Medulla oblongata (tissue), 1 donor: ENCODE results near the gene ETS2.

Experiments used
- DNase-seq: peaks from one replicate; pipeline ENCODE4 v3.0.0-alpha.2; 2015; ENCODE audit errors: extremely low spot score

The ETS2 gene

GRCh38 chr21:38777531-38777930 lies 28.2 kb upstream of the ETS2 start:
- DNase-seq = no peak

- no peak for DNase-seq
These were observed 24.9 kb upstream of the ETS2 start for GRCh38 chr21:38780879-38781278.

- DNase-seq = no peak
These were observed 21.1 kb upstream of the ETS2 start for GRCh38 chr21:38784458-38785266.

- DNase-seq = no peak
These were observed 20.2 kb upstream of the ETS2 start for GRCh38 chr21:38785483-38785882.

- no peak for DNase-seq
These were observed 18.7 kb upstream of the ETS2 start for GRCh38 chr21:38787016-38787415.

GRCh38 chr21:38787461-38788274 lies 18.1 kb upstream of the ETS2 start:
- no peak for DNase-seq

- no peak for DNase-seq
These were observed 17.3 kb upstream of the ETS2 start for GRCh38 chr21:38788275-38788905.

GRCh38 chr21:38789275-38789674 lies 16.5 kb upstream of the ETS2 start:
- no peak for DNase-seq

GRCh38 chr21:38790059-38790458 lies 15.7 kb upstream of the ETS2 start:
- no peak for DNase-seq

GRCh38 chr21:38790961-38791360 lies 14.8 kb upstream of the ETS2 start:
- DNase-seq = no peak

- DNase-seq = no peak
These were observed 12.9 kb upstream of the ETS2 start for GRCh38 chr21:38792676-38793459.

- no peak for DNase-seq
These were observed 11.6 kb upstream of the ETS2 start for GRCh38 chr21:38793926-38794713.

GRCh38 chr21:38794978-38795377 lies 10.8 kb upstream of the ETS2 start:
- DNase-seq = no peak

- no peak for DNase-seq
These were observed 10.3 kb upstream of the ETS2 start for GRCh38 chr21:38795475-38795874.

- no peak for DNase-seq
These were observed 9.3 kb upstream of the ETS2 start for GRCh38 chr21:38796424-38796823.

GRCh38 chr21:38797470-38797869 lies 8.3 kb upstream of the ETS2 start:
- no peak for DNase-seq

GRCh38 chr21:38798081-38798480 lies 7.6 kb upstream of the ETS2 start:
- DNase-seq = no peak

- DNase-seq = no peak
These were observed 7.2 kb upstream of the ETS2 start for GRCh38 chr21:38798481-38798882.

GRCh38 chr21:38800046-38800758 lies 5.5 kb upstream of the ETS2 start:
- no peak for DNase-seq
